ENCODE data around the gene SGCD.

- TF ChIP-seq CTCF (IDR thresholded peaks at IDR 0.05) (no peak), POLR2A (IDR thresholded peaks at IDR 0.05) (no peak)
Measured at GRCh38 chr5:156375895-156376495, 49.0 kb downstream of the SGCD start.
